ENCODE results near the gene STRIP1. TPM values are rescaled to one million over a fixed set of nuclear protein-coding genes. Genes with fewer than 3 reads are reported as not detected.

STRIP1 gene
- total and polyA plus RNA-seq, 10 donors, result 11.8 to 98.7 (median 59.3) TPM

Other genes starting within 250 kb of the STRIP1 start
- 100 to 1,000 TPM in 4 of 7 donors, 10 to 100 TPM in 3; 54.2 to 207 (median 112) TPM for gene CSF1, start 123.8 kb upstream of the STRIP1 start, total RNA-seq
- 10 to 100 TPM in 1 of 3 donors, 1 to 10 TPM in 2; 5.8 to 17.3 (median 8.1) TPM for gene CSF1, start 123.8 kb upstream of the STRIP1 start, polyA plus RNA-seq
- gene AHCYL1, start 49.9 kb upstream of the STRIP1 start, total RNA-seq, result 10 to 100 TPM; 47.1 to 65.3 (median 52.7) TPM
- gene AHCYL1, start 49.9 kb upstream of the STRIP1 start, polyA plus RNA-seq, result 10 to 100 TPM; 16.2 to 29.9 (median 21.1) TPM
- not detected for gene ALX3, start 36.0 kb downstream of the STRIP1 start, total RNA-seq
- under 1 TPM in 2 of 3 donors, not detected in 1; 0.10 to 0.12 TPM for gene ALX3, start 36.0 kb downstream of the STRIP1 start, polyA plus RNA-seq
- gene UBL4B, start 77.8 kb downstream of the STRIP1 start, total RNA-seq, result not detected
- gene UBL4B, start 77.8 kb downstream of the STRIP1 start, polyA plus RNA-seq, result not detected
- gene SLC6A17, start 115.9 kb downstream of the STRIP1 start, total RNA-seq, result not detected
- under 1 TPM in 2 of 3 donors, not detected in 1; under 0.01 to 0.02 TPM for gene SLC6A17, start 115.9 kb downstream of the STRIP1 start, polyA plus RNA-seq
- 10 to 100 TPM in 5 of 7 donors, 1 to 10 TPM in 2; 9.8 to 22.1 (median 14.8) TPM for gene KCNC4, start 175.7 kb downstream of the STRIP1 start, total RNA-seq
- gene KCNC4, start 175.7 kb downstream of the STRIP1 start, polyA plus RNA-seq, result 1 to 10 TPM; 1.4 to 3.7 (median 2.1) TPM